ENCODE results near the gene CT45A5.
"Not testable (repeated sequence)": the region's sequence is repeated elsewhere in the genome, so short reads cannot be mapped to it uniquely, and the experiment has no call there.

- not testable (repeated sequence) for TF ChIP-seq EZH2phosphoT487, EZH2 (IDR thresholded peaks at IDR 0.05)
- TF ChIP-seq, protein P1, sequence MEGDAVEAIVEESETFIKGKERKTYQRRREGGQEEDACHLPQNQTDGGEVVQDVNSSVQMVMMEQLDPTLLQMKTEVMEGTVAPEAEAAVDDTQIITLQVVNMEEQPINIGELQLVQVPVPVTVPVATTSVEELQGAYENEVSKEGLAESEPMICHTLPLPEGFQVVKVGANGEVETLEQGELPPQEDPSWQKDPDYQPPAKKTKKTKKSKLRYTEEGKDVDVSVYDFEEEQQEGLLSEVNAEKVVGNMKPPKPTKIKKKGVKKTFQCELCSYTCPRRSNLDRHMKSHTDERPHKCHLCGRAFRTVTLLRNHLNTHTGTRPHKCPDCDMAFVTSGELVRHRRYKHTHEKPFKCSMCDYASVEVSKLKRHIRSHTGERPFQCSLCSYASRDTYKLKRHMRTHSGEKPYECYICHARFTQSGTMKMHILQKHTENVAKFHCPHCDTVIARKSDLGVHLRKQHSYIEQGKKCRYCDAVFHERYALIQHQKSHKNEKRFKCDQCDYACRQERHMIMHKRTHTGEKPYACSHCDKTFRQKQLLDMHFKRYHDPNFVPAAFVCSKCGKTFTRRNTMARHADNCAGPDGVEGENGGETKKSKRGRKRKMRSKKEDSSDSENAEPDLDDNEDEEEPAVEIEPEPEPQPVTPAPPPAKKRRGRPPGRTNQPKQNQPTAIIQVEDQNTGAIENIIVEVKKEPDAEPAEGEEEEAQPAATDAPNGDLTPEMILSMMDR (IDR thresholded peaks at IDR 0.05), result not testable (repeated sequence)
These were observed 17.4 kb upstream of the CT45A5 start, which contains the start of gene CT45A6 for GRCh38 chrX:135802687-135803086.

All from neural progenitor cell (in vitro differentiated cells).